C4-2B (cell line): Measurements from ENCODE around the gene SUSD4.

ENCODE experiments used
- CTCF ChIP-seq: fragments of 450-650 bp; conservative IDR thresholded peaks from 2 replicates; pipeline ENCODE4 v1.5.1; 2017; ENCODE audit warnings: mild to moderate bottlenecking
- ZFX ChIP-seq: fragments of 450-650 bp; IDR thresholded peaks from 2 replicates; pipeline ENCODE4 v1.6.1; 2017

GRCh38 chr1:223290397-223290796 is 73.6 kb downstream of the SUSD4 start:
- no peak for TF ChIP-seq CTCF
- TF ChIP-seq ZFX, result no peak
